Fibroblast of lung (primary cell): ENCODE results near the gene SCN5A.

Source experiments
- CTCF ChIP-seq, 2 donors: IDR thresholded peaks in 1 of 2; conservative IDR thresholded peaks in 1 of 2; 1 replicate in 1 of 2; 2 replicates in 1 of 2; pipeline ENCODE4 v1.5.1; 2011 to 2012; ENCODE audit warnings: low read length in 2 of 2, control low read depth in 1 of 2, inconsistent platforms in 1 of 2, low read depth in 1 of 2, mild to moderate bottlenecking in 1 of 2
- EZH2 ChIP-seq: IDR thresholded peaks from 2 replicates; pipeline ENCODE4 v1.5.1; 2012; ENCODE audit warnings: low read length, control low read depth, mild to moderate bottlenecking; ENCODE audit errors: missing control alignments

- TF ChIP-seq CTCF (conservative IDR thresholded peaks at IDR 0.05 in 1 of 2, IDR thresholded peaks at IDR 0.05 in 1 of 2; ENCODE audit: low read depth in 1 of 2, low read length in 2 of 2): no peak
- TF ChIP-seq EZH2: no peak
Measured at GRCh38 chr3:38601956-38602550, 47.4 kb downstream of the SCN5A start.
